Vagina (tissue), 2 donors: ENCODE results near the gene PRKACG.

Source experiments
- CTCF ChIP-seq, 3 experiments: fragments of 450-650 bp in 2 of 3; fragments of 200-600 bp in 1 of 3; sonication (generic) in 1 of 3; IDR thresholded peaks; one replicate each; pipeline ENCODE4 v1.5.1; 2017 to 2019; ENCODE audit warnings: antibody characterized with exemption in 3 of 3, mild to moderate bottlenecking in 2 of 3, moderate library complexity in 2 of 3
- POLR2A ChIP-seq, 2 donors: fragments of 450-650 bp; IDR thresholded peaks; one replicate each; pipeline ENCODE4 v1.6.1; 2017; ENCODE audit warnings: antibody characterized with exemption in 2 of 2, mild to moderate bottlenecking in 2 of 2, moderate library complexity in 2 of 2

GRCh38 chr9:68981789-68982188 is 32.1 kb downstream of the PRKACG start:
- no peak for TF ChIP-seq CTCF (IDR thresholded peaks at IDR 0.05)
- no peak for TF ChIP-seq POLR2A (IDR thresholded peaks at IDR 0.05)
